OCI-LY1 (cell line): ENCODE data around the gene NHP2.
"Not testable (repeated sequence)": the region's sequence is repeated elsewhere in the genome, so short reads cannot be mapped to it uniquely, and the experiment has no call there.

Experiments
- H2AFZ ChIP-seq: fragments of 200-600 bp; sonication (generic), shearing (Covaris generic); 2 replicates; pipeline ENCODE4 v1.6.0; 2014; ENCODE audit warnings: antibody characterized with exemption, mild to moderate bottlenecking, low read length
- H3F3A ChIP-seq: fragments of 200-600 bp; sonication (generic), shearing (Covaris generic); 2 replicates; pipeline ENCODE4 v1.6.0; 2014; ENCODE audit warnings: mild to moderate bottlenecking, antibody characterized with exemption, low read length, moderate library complexity; ENCODE audit not compliant: insufficient read depth
- H3K27ac ChIP-seq: fragments of 200-600 bp; sonication (generic); 2 replicates; pipeline ENCODE4 v1.5.1; 2014; ENCODE audit warnings: low read length, mixed run types, mild to moderate bottlenecking, low read depth; ENCODE audit not compliant: poor library complexity, severe bottlenecking
- H3K27me3 ChIP-seq: fragments of 200-600 bp; sonication (generic); 2 replicates; pipeline ENCODE4 v1.6.0; 2014; ENCODE audit warnings: antibody characterized with exemption, mild to moderate bottlenecking, low read length, moderate library complexity; ENCODE audit not compliant: insufficient read depth
- H3K36me3 ChIP-seq: fragments of 200-600 bp; sonication (generic); 2 replicates; pipeline ENCODE4 v1.6.1; 2014; ENCODE audit warnings: mild to moderate bottlenecking, antibody characterized with exemption, low read length, moderate library complexity, mixed read lengths; ENCODE audit not compliant: insufficient read depth
- H3K4me1 ChIP-seq: fragments of 200-600 bp; sonication (generic); 2 replicates; pipeline ENCODE4 v1.5.1; 2014; ENCODE audit warnings: mild to moderate bottlenecking, low read length, moderate library complexity; ENCODE audit not compliant: insufficient read depth, severe bottlenecking
- H3K4me2 ChIP-seq: fragments of 200-600 bp; sonication (generic), shearing (Covaris generic); 2 replicates; pipeline ENCODE4 v1.6.1; 2014; ENCODE audit warnings: low read length
- H3K4me3 ChIP-seq: fragments of 200-600 bp; sonication (generic); 2 replicates; pipeline ENCODE4 v1.5.1; 2014; ENCODE audit warnings: low read length, low read depth, mild to moderate bottlenecking, mixed read lengths; ENCODE audit not compliant: poor library complexity, severe bottlenecking
- H3K79me2 ChIP-seq: fragments of 200-600 bp; shearing (Covaris generic); 2 replicates; pipeline ENCODE4 v1.6.1; 2016; ENCODE audit warnings: mixed run types, low read length, mixed read lengths; ENCODE audit not compliant: insufficient read depth
- H3K9ac ChIP-seq: fragments of 200-600 bp; sonication (generic), shearing (Covaris generic); 2 replicates; pipeline ENCODE4 v1.6.1; 2014; ENCODE audit warnings: mild to moderate bottlenecking, low read length, mixed read lengths
- H3K9me2 ChIP-seq: fragments of 200-600 bp; sonication (generic), shearing (Covaris generic); 2 replicates; pipeline ENCODE4 v1.6.1; 2014; ENCODE audit warnings: low read depth, mild to moderate bottlenecking, low read length, mixed read lengths
- H3K9me3 ChIP-seq: fragments of 200-600 bp; shearing (Covaris generic); 2 replicates; pipeline ENCODE4 v1.6.1; 2014; ENCODE audit warnings: low read length, mixed read lengths
- H4K20me1 ChIP-seq: fragments of 200-600 bp; sonication (generic), shearing (Covaris generic); 2 replicates; pipeline ENCODE4 v1.6.0; 2016; ENCODE audit warnings: mild to moderate bottlenecking, low read length; ENCODE audit not compliant: insufficient read depth
- CTCF ChIP-seq: fragments of 200-600 bp; sonication (generic), shearing (Covaris generic); IDR thresholded peaks from 2 replicates; pipeline ENCODE4 v1.5.1; 2017; ENCODE audit warnings: mild to moderate bottlenecking, antibody characterized with exemption, low read length, moderate library complexity, mixed read lengths
- EZH2 ChIP-seq: fragments of 200-600 bp; sonication (generic), shearing (Covaris generic); IDR thresholded peaks from 2 replicates; pipeline ENCODE4 v1.8.0; 2017; ENCODE audit warnings: borderline replicate concordance, mixed run types, mild to moderate bottlenecking, antibody characterized with exemption, low read length, moderate library complexity, mixed read lengths

Gene NHP2

DNA sequence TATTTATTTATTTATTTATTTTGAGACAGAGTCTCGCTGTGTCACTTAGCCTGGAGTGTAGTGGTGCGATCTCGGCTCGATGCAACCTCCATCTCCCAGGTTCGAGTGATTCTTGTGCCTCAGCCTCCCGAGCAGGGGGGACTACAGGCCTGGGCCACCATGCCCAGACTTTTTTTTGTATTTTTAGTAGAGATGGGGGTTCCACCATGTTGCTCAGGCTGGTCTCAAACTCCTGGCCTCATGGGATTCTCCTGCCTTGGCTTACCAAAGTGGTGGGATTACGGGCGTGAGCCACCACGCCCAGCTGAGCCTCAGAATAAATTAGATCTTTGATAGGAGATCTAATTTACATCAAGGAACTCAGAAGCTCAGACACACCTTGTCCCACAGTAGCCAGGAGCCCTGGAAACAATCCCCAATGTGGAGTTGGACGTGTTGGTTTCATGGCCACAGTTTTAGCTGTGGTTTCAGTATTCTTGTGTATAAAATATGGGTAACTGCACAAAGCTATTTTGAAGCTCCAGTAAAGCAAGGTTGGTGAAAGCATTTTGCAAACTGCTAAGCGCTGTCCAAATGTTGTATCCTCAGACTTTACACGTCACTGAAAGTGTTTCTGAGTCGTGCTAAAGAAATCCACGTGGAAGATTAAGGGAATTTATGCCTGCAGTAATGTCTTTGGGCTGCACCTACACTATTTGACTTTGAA lies 47.7 kb upstream of the NHP2 start:
- no peaks in the 10 kb centered on the region for H3F3A ChIP-seq
- no peaks in the 10 kb centered on the region for H3K9me3 ChIP-seq
- TF ChIP-seq CTCF (no peak), EZH2 (no peak)
- H3K9me2 ChIP-seq = no peaks in the 10 kb centered on the region
- no peak overlapping the region for H2AFZ ChIP-seq
- H3K27me3 ChIP-seq = no peaks in the 10 kb centered on the region
- no peak overlapping the region for H3K27ac ChIP-seq
- H3K4me1 ChIP-seq = peaks cover 8% of the 10 kb centered on the region
- no peak overlapping the region for H3K4me2 ChIP-seq
- H3K9ac ChIP-seq = no peak overlapping the region
- 0 out of 2 replicates have a peak, but pooled peaks cover 3% of the 10 kb centered on the region for H4K20me1 ChIP-seq
- H3K79me2 ChIP-seq = peaks cover 20% of the 10 kb centered on the region
- H3K4me3 ChIP-seq = no peak overlapping the region
- peaks cover 12% of the 10 kb centered on the region for H3K36me3 ChIP-seq

DNA sequence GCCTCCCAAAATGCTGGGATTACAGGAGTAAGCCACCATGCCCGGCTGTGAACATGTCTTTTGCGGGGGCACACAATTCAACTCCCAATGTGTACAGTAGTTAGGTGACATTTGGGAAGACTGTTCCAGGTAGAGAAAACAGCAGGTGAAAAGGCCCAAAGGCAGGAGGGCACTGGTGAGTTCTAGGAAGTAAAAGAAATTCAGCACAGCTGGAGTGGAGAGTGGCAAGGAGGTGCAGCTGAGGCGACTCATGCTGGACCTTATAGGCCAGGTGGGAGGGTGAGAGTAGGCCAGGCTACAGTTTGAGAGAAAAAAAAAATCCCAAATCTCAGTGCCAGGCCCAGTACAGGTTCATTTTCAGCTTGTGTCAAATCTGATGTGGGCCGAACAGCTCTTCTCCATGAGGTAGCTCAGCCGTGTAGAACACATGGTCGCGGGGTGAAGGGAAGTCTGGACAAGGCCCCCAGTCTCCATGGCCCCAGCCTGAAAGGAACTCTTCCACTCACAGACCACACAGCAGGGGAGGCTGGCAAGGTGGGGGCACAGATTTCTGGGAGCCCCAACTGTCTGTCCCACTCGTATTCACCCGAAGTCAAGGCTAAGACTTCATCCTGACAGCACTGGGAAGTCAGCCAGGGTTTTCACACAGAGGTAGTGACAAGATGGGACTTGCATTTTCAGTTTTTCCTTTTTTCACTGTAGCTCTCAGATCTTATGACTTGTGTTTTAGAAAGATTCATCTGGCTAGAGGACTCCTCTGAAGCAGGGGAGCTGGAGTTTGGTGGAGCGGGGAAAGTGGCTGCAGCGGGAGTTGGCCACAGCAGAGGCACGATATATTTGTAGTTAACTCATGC lies 46.1 kb upstream of the NHP2 start:
- Histone ChIP-seq H4K20me1 (no peaks in the 10 kb centered on the region), H3K4me3 (no peak overlapping the region)

DNA sequence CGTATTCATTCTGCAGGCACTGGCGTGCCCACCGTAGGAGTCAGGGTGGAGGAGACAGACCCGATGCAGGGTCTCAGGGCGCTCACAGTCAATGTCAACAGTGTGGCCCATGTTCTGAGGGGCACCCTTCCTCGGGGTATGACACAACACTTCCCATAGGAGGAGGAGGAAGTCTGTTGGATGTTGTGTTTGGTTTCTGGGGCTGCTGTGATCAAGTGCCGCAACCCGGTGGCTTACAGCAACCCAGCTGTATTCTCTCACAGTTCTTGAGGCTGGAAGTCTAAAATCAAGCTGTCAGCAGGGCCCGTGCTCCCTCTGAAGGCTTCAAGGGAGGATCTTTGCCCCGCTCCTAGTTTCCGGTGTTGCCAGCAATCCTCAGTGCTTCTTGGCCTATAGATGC lies 45.0 kb upstream of the NHP2 start:
- Histone ChIP-seq H3K9ac (no peak overlapping the region), H3K4me1 (no peaks in the 10 kb centered on the region), H3K9me3 (no peaks in the 10 kb centered on the region), H4K20me1 (no peaks in the 10 kb centered on the region), H3K9me2 (no peaks in the 10 kb centered on the region), H2AFZ (no peak overlapping the region), H3K27me3 (no peaks in the 10 kb centered on the region), H3K36me3 (no peaks in the 10 kb centered on the region), H3K4me2 (no peak overlapping the region), H3K4me3 (no peak overlapping the region), H3F3A (no peaks in the 10 kb centered on the region), H3K27ac (no peak overlapping the region), H3K79me2 (no peaks in the 10 kb centered on the region)
- TF ChIP-seq EZH2 = no peak
- no peak for TF ChIP-seq CTCF

More for the DNA sequence above, 46.1 kb upstream of the NHP2 start:
- Histone ChIP-seq H3K4me2 (no peak overlapping the region), H3K36me3 (no peaks in the 10 kb centered on the region), H3K9me2 (no peaks in the 10 kb centered on the region), H3K27me3 (no peaks in the 10 kb centered on the region), H3K79me2 (peaks cover 4% of the 10 kb centered on the region; the same call in 1 of the 2 replicates), H3F3A (no peaks in the 10 kb centered on the region), H3K9me3 (no peaks in the 10 kb centered on the region), H2AFZ (no peak overlapping the region), H3K27ac (no peak overlapping the region), H3K4me1 (no peaks in the 10 kb centered on the region), H3K9ac (no peak overlapping the region)
- TF ChIP-seq EZH2 = no peak
- TF ChIP-seq CTCF = no peak

DNA sequence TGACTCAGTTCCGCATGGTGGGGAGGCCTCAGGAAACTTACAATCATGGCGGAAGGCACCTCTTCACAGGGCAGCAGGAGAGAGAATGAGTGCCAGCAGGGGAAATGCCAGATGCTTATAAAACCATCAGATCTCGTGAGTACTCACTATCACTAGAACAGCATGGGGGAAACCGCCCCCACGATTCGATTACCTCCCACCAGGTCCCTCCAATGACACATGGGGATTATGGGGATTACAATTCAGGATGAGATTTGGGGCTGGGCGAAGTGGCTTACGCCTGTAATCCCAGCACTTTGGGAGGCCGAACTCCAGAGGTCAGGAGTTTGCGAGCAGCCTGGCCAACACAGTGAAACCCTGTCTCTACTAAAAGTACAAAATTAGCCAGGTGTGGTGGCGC lies 44.5 kb upstream of the NHP2 start:
- H3K4me3 ChIP-seq, H3K9ac ChIP-seq, H3K4me2 ChIP-seq, H3K79me2 ChIP-seq, H3K4me1 ChIP-seq, H3K9me3 ChIP-seq, H3K36me3 ChIP-seq, H3K9me2 ChIP-seq, H2AFZ ChIP-seq, H3F3A ChIP-seq, H3K27me3 ChIP-seq, H3K27ac ChIP-seq, H4K20me1 ChIP-seq: not testable (repeated sequence)
